Measurements from ENCODE around the gene ITGAE. TPM values are rescaled to one million over a fixed set of nuclear protein-coding genes. Genes with fewer than 3 reads are reported as not detected.
A peak's percentile ranks its signal among the peaks of the same experiment; 100 is the strongest.

The ITGAE gene
- total RNA-seq, 1 experiment from 2014 or later: 14.7 TPM

DNA sequence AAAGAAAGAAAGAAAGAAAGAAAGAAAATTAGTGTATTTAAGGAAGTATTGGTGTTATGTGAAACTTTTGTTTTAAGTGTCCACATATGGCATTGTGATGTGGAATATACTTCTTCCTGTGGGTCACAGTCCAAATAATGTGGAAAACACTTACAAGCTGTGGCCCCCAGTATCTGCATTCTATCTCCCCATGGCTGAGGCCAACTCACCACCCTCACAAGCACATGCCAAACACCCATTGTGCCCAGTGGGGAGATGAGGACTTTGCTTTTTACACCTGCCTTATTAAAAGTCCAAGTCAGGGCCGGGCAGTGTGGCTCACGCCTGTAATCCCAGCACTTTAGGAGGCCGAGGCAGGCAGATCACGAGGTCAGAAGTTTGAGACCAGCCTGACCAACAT, 101.0 kb downstream of the ITGAE start:
- TF ChIP-seq, protein P1, sequence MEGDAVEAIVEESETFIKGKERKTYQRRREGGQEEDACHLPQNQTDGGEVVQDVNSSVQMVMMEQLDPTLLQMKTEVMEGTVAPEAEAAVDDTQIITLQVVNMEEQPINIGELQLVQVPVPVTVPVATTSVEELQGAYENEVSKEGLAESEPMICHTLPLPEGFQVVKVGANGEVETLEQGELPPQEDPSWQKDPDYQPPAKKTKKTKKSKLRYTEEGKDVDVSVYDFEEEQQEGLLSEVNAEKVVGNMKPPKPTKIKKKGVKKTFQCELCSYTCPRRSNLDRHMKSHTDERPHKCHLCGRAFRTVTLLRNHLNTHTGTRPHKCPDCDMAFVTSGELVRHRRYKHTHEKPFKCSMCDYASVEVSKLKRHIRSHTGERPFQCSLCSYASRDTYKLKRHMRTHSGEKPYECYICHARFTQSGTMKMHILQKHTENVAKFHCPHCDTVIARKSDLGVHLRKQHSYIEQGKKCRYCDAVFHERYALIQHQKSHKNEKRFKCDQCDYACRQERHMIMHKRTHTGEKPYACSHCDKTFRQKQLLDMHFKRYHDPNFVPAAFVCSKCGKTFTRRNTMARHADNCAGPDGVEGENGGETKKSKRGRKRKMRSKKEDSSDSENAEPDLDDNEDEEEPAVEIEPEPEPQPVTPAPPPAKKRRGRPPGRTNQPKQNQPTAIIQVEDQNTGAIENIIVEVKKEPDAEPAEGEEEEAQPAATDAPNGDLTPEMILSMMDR (IDR thresholded peaks at IDR 0.05; ENCODE audit: unreplicated experiment): no peak
- H3K36me3 Mint-ChIP-seq (ENCODE audit: insufficient read depth, unreplicated experiment): peaks cover 15% of the 10 kb centered on the region
- H3K27ac Mint-ChIP-seq (ENCODE audit: unreplicated experiment): no peak overlapping the region
- H3K4me1 Mint-ChIP-seq (ENCODE audit: low read depth, unreplicated experiment): no peaks in the 10 kb centered on the region
- no peaks in the 10 kb centered on the region for H3K27me3 Mint-ChIP-seq (ENCODE audit: unreplicated experiment)
- H3K9me3 Mint-ChIP-seq (ENCODE audit: low read depth, unreplicated experiment): no peaks in the 10 kb centered on the region
- H3K4me3 Mint-ChIP-seq (ENCODE audit: low read depth, unreplicated experiment): no peak overlapping the region
- DNase-seq: no peak
- CTCF ChIA-PET: no interaction called here
- BruUV-seq (replicated peaks): no TSS peak
- intact Hi-C loops (cut with micrococcal nuclease; ENCODE audit: unreplicated experiment): no loop called here

DNA sequence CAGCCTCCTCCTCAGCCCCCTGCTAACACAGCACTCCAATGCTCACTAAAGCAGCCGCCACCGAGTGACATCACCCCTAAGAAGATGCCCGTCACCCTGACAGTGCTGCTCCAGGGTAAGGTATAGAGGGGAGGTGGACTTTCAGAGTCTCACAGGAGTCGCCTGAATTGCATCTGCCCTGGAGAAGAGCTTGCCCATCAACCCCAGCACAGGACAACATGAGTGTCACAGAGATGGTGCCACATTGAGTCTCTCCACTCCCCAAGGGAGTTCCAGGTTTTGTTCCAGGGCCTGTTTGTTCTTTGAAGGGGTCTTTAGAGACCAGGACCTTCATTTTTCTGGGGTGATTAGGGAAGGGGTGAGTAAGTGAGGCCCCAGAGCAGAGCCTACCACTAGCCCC, 102.8 kb downstream of the ITGAE start:
- CTCF ChIA-PET: no interaction called here

DNA sequence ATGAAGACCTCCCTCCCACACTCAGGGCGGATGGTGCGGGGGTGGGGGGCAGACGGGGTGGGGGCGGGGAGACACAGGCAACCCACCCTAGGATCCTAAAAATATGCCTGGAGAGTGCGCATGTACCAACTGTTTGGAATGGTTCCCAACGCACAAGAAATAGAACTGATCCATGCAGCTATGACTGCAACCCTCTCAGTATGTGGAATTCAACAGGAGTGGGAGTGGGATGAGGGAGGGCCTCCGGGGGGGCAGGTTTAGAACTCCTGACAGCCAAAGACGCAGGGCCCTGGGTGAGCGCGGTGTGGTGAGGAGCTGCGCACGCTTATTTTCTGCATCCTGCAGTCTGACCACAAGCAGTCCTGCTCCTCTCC, 103.9 kb downstream of the ITGAE start:
- H3K4me1 Mint-ChIP-seq (ENCODE audit: low read depth, unreplicated experiment): no peaks in the 10 kb centered on the region
- BruUV-seq (replicated peaks): no TSS peak
- DNase-seq: no peak
- intact Hi-C loops (cut with micrococcal nuclease; ENCODE audit: unreplicated experiment): no loop called here
- no peaks in the 10 kb centered on the region for H3K9me3 Mint-ChIP-seq (ENCODE audit: low read depth, unreplicated experiment)
- H3K27ac Mint-ChIP-seq (ENCODE audit: unreplicated experiment): no peak overlapping the region
- no peak overlapping the region for H3K4me3 Mint-ChIP-seq (ENCODE audit: low read depth, unreplicated experiment)
- no peaks in the 10 kb centered on the region for H3K27me3 Mint-ChIP-seq (ENCODE audit: unreplicated experiment)
- TF ChIP-seq, protein P1 (IDR thresholded peaks at IDR 0.05; ENCODE audit: unreplicated experiment): no peak
- H3K36me3 Mint-ChIP-seq (ENCODE audit: insufficient read depth, unreplicated experiment): peaks cover 19% of the 10 kb centered on the region
- CTCF ChIA-PET: no interaction called here

More for the DNA sequence above, 102.8 kb downstream of the ITGAE start:
- no TSS peak for BruUV-seq (replicated peaks)
- no peaks in the 10 kb centered on the region for H3K27me3 Mint-ChIP-seq (ENCODE audit: unreplicated experiment)
- H3K4me1 Mint-ChIP-seq (ENCODE audit: low read depth, unreplicated experiment): no peaks in the 10 kb centered on the region
- no peak overlapping the region for H3K4me3 Mint-ChIP-seq (ENCODE audit: low read depth, unreplicated experiment)
- no peak overlapping the region for H3K27ac Mint-ChIP-seq (ENCODE audit: unreplicated experiment)
- no peaks in the 10 kb centered on the region for H3K9me3 Mint-ChIP-seq (ENCODE audit: low read depth, unreplicated experiment)
- TF ChIP-seq, protein P1 (IDR thresholded peaks at IDR 0.05; ENCODE audit: unreplicated experiment): no peak
- DNase-seq: no peak
- intact Hi-C loops (cut with micrococcal nuclease; ENCODE audit: unreplicated experiment): no loop called here
- peaks cover 19% of the 10 kb centered on the region for H3K36me3 Mint-ChIP-seq (ENCODE audit: insufficient read depth, unreplicated experiment)

DNA sequence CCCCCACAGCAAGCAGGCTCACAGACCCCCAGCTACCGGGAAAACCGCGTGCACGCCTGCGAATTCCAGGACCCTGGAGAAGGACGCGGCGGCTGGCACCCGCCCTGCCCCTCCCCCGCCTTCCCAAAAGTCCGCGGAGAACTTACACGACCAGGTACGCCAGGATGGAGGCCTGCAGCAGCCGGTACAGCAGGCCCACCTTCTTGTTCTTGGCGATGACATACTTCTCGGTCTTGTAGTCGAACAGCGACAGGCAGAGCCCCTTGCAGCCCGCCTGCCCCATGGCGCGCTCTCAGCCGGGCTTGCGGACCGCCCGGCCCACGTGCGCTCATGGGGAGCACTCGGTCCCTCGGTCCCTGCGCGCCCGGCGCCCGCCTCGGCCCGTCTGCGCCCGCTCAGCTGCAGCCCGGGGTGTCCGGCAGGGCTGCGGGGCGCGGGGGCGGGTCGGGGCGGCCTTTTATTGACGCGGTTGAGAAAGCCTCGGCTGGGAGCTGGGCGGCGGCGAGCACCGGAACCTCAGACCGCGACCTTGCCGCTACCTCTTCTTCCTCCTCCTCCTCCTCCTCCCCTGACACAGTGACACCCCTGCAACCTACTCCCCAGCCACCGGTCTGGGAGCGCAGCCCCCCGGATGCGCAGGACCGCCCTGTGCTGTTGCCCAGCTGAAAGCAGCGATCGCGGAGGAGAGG, 105.1 kb downstream of the ITGAE start, which contains the start of gene P2RX5:
P2RX5 (minus strand) TSS at position 433 of the 689 bp plus-strand sequence; CDS start at position 283, 150 bp downstream.
- Mint-ChIP-seq H3K4me1 (ENCODE audit: low read depth, unreplicated experiment) (no peaks in the 10 kb centered on the region), H3K27me3 (ENCODE audit: unreplicated experiment) (no peaks in the 10 kb centered on the region), H3K9me3 (ENCODE audit: low read depth, unreplicated experiment) (no peaks in the 10 kb centered on the region), H3K27ac (ENCODE audit: unreplicated experiment) (no peak within 1 kb of the TSS), H3K36me3 (ENCODE audit: insufficient read depth, unreplicated experiment) (peaks cover 19% of the 10 kb centered on the region), H3K4me3 (ENCODE audit: low read depth, unreplicated experiment) (peak within 1 kb of the TSS; percentile 79)
- CTCF ChIA-PET: interaction anchor here (0.6 kb wide), 1 partner anchor 61 kb away, joined by 3 read pairs; no protein-coding TSS in a partner anchor
- intact Hi-C loops (cut with micrococcal nuclease; ENCODE audit: unreplicated experiment): no loop called here
- TF ChIP-seq, protein P1 (IDR thresholded peaks at IDR 0.05; ENCODE audit: unreplicated experiment): no peak
- BruUV-seq (replicated peaks): no TSS peak
- peak; percentile 12 for DNase-seq
